ELF-1 (cell line): ENCODE measurements around the gene GPC6.
A peak's percentile ranks its signal among the peaks of the same experiment; 100 is the strongest.

Source experiments
- DNase-seq: peaks from one replicate; pipeline ENCODE4 v3.0.0-alpha.2; 2016; ENCODE audit warnings: low read depth, low spot score

The GPC6 gene

DNA sequence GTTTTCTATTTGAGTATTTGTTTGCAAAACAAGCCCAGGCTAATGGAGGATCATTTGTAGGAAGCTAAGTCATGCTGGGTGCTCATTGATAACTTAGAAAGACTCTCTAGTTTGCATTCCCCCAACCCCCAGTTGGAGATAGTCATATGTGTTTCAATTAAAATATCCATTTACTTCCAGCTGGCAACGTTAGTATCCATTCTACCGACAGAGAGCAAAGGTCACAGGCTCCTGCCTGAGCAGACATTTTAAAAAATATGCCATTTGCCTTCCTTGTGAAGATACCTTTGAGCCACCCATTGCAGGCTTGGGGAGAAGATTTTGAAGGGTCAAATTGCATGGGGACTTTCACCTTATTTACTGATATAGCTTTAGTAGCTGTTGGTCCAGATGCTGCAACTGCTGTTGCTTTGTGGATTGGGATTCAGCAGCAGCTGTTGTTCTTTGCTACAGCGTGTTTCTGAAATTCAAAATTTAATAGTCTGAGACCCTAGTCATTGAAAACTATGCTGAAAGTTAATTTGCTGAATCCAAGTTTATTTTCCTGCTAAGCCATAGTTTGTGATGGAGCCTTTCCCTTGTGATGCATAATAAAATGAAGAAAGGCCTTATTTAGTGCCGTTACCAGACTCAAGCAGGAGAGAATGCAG is 335.1 kb downstream of the GPC6 start:
- no peak for DNase-seq

DNA sequence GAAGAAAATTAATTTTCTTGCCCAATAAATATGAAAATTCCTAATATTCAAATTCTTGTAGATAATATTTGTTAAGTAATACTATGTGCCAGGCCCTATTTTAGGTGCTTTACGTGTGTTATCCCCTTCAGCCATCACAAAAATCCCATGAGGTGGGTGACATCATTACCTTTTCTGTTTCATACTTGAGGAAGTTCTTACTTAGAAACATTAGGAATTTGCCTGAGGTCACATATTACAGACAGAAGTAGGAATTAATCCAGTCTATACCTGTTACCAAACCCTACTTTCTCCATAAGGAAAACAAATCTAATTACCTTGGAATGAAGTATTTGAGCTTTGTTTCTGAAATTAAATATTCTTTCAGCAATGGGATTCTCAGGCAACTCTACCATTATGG is 336.1 kb downstream of the GPC6 start:
- DNase-seq = no peak

DNA sequence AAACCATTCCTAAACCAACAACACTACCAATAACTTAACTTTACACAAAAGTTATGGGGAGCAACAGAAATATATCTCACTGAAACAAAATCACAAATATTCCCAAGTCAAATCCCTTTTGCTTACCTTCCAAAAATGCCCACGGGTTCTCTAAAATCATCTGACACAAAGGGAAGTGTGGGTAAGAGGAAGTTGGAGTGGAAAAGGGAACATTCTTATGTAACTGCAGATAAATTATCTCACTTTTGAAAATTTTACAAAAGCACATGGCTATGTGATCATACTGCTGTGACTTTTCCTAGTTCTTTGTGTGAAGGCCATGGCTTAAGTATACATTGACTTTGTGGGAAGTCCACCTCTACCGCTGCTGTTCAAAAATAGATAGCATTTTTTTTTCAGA is 350.5 kb downstream of the GPC6 start:
- DNase-seq = no peak

DNA sequence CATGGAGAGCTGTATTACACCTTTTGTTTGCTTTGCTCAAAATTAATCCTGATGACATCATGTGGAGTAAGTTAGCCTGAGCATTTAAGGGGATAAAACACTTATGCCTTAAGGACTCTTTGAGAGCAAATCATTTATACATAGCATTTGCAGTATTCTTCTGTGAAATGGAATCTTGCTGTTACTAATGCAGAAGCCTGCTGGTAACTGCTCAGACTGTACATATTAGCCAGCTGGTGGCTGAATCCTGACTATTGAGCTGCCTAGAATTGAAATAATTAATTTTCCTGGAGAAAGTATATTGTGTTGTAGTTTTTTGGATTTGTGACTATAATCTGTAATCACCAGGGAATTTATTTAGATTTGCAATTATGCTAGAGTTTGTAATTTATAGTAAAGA is 363.2 kb downstream of the GPC6 start:
- DNase-seq = no peak

DNA sequence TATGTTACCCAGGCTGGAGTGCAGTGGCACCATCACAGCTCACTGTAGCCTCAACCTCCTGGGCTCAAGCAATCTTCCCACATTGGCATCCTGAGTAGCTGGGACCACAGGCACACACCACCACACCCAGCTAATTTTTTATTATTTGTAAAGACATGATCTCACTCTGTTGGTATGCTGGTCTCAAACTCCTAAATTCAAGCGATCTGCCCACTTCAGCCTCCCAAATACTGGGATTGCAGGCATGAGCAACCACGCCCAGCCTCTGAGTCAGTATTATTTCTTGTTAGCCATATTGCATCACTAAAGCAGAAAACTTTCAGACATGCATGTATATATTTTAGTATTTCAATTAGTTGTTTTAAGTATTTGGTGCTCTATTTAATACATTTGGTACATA is 376.4 kb downstream of the GPC6 start:
- peak; percentile 19 for DNase-seq

DNA sequence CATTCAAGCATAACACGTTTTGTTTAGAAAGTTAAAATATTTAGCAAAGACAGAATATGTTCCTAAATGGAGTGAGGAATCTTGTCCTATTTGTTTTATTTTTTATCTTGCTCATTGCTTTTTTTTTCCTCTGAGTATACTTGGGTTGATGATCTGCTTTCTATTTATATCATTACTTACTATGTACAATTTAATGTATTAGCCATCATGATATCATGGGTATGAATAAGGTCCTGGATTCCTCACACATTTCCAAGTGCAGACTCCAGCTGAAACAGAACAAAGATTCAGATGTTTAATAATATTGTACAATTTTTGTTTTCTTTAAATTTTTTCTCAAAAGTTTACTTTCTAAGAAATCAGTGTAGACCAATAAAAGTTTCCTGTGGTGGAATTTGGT is 388.2 kb downstream of the GPC6 start:
- no peak for DNase-seq

DNA sequence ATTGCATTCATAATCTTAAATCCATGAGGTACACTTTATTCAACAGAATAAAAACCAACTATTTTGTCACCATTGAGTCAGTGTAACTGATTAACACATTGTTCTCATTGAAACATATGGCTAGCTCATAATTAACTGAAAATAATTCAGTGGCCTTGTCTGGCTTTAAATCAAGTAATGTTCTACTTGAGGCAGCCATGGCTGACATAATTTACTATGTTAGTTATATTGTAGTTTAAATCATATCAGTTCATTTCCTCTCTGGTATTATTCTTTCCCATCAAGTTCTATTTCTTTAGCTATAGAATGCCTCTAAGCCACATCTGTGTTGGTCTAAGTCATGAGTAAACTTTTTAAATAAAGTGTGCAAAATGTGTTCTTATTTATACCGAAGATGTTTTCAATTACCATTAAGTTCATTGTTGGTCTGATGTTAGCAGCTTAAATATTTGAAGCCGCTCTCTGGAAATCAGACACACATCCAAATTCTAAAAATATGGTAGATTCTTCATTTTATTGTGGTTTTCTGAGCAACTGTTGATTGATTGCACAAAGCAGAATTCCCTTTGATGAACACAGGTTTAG is 393.7 kb downstream of the GPC6 start:
- DNase-seq = no peak

DNA sequence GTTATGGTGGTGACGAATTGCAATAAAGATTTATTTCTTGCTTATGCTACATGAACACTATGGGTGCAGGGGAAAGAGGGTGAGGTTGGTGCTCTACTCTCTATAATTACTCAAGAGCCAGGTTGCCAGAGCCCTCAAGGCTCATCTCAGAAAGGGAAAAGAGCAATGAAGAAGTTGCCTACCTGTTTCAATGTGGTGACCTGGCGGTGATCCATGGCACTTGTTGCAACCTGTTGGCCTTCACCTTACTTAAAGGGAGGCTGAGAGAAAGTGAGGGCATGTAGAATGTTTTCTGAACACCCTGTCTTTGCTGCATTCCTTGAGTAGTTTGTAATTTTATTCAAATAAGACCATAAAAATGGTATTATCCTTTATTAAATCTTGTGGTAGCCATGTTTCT is 394.4 kb downstream of the GPC6 start:
- DNase-seq = no peak

DNA sequence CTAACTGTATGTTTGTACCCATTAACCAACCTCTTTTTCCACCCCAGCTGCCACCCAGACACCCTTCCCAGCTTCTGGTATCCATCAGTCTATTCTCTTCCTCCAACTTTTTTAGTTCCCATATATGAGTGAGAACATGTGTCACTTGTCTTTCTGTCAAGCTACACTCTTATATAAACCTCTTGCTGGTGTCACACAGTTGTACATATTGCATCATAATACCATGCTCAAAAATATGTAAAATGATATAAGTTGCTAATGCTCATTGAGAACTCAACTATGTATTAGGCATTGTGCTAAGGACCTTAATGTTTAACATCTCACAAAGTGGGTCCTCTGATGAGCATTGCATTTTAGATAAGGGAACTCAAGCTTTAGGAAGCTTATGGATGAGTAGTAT is 395.4 kb downstream of the GPC6 start:
- no peak for DNase-seq

DNA sequence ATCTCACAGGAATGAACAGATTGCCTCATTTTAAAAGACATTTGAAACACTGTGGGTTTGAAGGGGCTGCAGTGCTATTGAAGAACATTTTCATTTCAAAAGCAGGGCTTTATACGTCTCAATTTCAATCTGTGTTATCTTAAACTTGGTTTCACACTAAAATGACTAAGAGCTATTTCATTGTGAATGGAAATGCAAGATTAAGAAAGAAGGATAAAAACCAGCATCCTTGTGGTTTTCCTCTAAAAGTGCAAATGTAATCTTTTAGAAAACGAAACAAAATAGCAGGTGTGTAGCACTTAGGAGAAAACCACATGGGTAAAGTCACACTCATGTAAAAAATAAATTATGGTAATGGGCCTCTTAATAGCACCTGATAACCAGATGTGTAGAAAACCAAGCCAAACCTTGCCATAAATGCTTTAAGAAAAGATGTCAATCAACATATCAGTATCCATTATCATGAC is 397.7 kb downstream of the GPC6 start:
- no peak for DNase-seq

DNA sequence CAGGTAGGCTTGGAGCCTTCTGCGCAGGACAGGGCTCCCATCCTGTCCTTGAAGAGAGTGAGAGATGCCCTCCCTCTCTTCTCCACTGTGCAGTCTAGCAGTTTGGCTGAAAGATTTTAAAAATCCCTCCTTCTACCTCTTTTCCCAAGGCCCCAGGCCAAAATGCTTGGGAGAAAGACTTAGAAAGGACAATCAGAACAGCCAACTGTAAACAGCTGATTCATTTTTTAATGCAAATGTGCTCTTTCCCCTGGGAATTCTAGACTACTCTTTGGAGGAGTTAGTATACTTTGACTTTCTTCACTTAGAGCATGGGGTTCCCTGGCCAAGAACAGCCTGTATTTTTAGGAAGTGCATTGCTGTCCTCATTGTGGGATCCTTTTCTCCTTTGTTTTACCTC is 398.9 kb downstream of the GPC6 start:
- peak; percentile 31 for DNase-seq

DNA sequence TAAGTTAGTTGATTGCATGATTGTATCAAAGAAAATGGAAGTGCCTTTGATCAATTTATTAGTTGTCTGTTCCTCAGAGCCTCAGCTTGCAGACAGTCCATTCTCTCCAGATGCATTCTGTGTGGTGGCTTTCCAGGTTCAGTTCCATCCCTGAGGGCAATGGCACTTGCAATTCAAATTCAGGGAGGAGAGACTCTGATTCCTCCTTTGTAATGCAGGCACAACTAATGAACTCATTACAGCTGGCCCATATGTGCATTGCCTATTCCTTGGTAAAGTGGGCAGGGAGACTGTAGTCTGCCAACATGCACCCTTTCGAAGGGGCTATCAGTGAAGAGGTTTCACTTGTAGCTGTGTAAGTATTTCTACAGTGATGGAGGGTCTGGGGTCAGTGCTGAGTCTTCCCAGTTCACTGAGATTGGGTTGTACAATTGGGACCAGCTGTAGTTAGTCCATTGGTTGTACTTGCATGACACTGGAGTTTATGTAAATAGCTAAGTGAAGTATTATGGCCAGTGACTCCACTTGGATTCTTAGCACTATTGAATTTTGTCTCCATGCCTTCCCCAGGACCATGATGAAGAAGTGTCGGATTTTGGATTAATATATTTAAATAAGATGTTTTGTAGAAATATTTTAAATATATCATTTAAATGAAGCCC is 401.7 kb downstream of the GPC6 start:
- DNase-seq = peak; percentile 71

DNA sequence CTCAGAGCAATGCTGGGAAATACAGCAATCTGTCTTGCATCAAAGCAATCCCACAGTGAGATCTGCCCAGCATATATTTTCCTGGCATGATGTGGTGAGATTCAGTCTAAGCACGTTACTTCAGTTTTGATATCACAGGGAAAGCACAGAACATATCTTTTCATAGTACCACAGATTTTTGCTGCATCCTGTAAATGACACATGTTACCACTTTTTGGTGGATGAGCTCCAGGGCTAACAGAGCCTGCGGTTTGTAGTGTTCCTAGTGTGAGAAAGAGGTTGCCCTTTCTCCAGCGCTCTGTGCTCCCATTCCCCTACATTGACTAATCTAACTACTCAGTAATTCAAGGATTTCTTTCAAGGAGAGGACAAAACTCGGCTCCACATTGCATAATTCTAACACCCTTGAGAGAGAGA is 409.0 kb downstream of the GPC6 start:
- DNase-seq = no peak

DNA sequence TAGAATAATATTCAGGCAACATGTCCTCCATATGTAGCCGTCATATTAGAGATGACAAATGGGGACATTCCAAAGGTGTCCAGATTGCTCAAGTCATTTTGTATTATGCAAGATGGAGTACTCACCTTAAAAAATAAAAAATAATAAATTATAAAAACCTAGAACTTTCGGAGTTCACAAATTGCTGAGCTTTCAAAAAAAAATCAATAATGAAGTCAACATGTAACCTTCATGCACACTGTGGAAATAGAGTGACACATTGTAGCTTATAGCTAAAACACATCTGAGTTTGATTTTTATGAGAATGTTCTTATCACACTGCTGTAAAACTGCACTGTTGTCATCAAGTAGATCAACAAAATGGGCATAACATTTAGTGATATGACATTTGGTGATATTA is 411.2 kb downstream of the GPC6 start:
- DNase-seq = no peak

DNA sequence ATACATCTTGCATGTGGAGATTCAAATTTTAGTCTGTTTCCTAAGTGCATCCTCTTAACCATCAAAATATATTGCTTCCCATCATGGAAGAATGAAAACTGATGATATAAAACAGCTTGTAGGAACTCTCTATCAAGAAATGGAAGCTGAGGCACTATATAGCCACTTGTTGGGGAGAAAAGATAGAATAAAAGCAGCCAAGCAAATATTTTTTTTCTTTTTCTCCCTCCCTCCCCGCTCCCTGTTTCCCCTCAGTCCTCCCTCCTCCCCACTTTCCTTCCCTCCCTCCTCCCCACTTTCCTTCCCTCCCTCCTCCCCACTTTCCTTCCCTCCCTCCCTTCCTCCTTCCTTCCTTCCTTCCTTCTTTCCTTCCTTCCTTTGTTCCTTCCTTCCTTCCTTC is 413.8 kb downstream of the GPC6 start:
- DNase-seq = no peak

DNA sequence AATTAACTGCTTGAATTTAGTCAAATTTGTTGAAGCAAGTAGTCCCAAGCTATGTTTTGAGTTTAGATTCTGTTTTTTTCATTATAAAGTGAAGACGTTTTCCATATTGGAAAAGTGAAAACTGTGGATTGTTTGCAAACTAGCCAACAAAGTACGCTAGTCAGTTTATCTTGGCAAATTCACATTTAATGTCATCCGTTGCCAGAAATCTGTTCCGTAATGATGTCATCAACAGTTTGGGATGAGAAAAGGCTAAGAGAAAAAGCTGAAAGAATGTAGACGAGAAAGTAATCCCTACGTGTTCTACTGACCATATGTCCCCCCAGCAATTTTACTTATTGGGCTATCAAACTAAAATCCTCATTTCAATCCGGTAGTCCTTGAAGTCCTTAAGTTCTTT is 419.6 kb downstream of the GPC6 start:
- no peak for DNase-seq

DNA sequence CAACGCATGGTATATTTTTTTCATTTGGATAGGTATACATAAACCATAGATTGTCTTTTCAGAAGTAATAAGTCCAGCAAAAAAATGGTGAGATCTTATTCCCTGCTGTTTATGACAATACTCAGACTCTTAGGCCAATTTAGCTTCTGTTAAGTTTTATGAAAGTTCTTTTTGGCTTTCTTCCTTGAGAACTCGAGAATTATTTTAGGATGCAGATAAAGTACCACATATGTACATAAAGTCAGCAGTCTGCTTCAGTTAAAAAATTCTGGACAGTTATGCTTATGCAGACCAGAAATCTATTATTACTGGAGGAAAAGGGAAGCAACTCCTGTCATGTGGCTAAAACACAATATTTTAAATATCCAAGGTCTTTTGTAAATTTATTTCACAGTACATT is 422.9 kb downstream of the GPC6 start:
- DNase-seq = no peak

DNA sequence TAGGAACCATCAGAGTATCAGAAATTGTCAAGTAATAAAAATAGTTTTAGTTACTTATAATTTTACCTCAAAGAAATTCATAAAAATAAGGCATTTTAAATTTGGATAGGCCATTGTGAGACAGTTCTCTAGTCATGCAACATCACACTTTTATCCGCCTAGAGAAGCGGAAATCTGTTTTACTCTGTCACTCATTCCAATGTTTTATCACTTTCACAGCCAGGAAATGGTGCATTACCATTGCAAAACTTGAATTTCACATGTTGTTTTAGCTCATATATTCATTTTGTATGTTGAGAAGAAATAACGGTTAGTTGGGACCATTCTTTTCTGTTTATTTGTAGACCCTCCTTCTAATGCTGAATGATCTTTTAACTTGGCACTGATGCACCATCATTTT is 427.2 kb downstream of the GPC6 start:
- DNase-seq = no peak

DNA sequence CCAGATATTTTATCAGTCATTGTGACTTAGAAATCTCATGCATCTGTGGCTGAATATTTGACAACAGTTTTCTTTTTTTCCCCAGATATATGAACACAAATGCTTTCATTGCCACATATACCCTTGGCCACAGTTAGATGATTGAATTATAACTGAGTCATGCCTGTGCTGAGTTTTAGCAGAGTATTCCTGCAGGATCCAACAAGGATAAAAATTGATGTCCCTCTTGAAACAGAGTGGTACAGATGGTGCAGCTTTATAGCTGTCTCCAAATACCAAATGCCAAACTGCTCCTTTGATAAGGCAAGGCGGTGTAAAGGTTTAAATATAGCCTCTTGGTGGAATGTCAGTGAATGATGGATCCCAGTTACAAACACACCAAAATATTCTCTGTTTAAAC is 428.5 kb downstream of the GPC6 start:
- DNase-seq = no peak

DNA sequence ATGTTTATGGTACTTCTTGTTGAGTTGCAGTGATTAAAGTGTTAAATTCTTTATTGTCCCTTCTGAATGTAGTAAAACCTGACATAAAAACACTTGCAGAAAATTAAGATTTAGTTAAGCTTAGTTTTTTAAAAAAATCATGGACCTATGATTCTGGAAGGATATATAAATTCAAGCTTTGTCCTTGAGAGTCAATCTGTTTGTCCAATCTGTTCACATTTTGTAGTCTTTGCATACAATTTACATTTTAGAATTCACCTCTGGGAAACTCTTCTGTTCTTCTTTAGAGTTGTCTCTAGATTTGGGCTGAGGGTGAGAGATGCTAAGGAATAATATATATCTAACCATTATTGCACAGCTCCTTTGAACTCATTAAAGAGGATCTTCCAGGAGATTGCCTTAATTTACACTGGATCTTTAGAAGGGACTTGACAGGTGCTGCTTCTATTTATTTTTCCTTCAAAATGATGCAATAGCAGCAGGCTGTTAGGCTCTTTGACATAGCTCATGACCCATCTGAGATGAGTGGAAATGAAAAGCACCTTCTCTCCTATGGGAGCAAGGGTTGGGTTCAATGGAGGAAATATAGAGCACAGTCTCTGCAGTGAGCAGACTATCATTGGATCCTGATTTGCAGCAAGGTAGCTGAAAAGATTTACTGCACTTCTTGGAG is 433.9 kb downstream of the GPC6 start:
- no peak for DNase-seq

DNA sequence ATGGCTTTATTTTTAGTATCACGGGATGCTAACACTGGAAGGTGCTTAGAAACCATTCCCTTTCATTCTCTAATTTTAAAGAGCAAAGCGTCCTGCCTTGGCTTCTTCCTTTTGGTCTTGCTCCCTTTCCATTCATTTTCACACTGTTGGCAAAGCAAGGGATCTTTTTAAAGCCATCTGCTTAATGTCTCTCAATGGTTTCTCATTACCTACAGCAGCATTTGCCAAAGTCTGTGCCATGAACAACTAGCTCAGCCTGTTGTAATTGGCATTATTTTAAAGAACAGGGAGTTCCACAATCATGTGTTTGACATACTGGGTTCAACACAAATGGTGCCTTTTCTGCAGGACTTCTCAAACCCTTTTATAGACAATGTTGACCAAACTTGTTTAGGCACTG is 444.3 kb downstream of the GPC6 start:
- no peak for DNase-seq

DNA sequence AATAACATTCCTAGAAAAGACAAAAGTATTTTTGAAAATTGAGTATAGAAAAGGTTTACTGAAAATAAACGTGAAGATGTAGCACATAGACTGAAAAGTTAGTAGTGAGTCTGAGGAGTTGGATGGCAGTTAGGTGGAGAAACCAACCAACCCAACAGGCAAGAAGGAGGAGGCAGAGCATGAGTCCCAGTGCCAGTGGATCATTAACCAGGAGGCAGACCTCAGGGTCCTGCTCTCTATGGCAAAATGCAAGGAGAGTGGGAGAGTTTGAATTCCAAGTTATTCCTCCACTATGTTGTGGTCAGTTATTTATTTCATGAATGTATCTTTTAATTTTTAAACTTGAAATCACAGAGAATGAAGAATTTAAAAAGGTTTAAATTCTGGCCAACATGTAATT is 446.4 kb downstream of the GPC6 start:
- no peak for DNase-seq

DNA sequence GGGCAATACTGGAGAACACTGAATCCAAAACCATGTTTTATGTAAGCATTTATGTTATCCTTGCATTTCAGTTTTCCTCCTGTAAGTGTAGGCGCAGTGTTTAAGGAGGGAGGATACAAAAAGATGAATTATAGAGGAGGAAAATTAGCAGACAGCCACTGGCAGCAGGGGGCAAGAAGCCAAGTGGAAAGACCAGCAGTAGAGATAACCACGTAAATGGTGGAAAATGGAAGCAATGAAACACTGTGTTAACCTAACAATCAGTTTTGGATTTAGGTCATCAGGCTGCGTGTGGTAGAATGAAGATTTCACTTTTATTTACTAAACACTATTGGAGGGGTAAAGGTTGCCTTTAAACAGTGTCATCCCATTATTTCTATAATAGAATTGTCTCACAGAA is 447.3 kb downstream of the GPC6 start:
- no peak for DNase-seq
